Measurements from ENCODE around the gene KIF5A. TPM values are rescaled to one million over a fixed set of nuclear protein-coding genes. Genes with fewer than 3 reads are reported as not detected.

KIF5A gene
- total RNA-seq, 1 donor: 0.72 TPM

DNA sequence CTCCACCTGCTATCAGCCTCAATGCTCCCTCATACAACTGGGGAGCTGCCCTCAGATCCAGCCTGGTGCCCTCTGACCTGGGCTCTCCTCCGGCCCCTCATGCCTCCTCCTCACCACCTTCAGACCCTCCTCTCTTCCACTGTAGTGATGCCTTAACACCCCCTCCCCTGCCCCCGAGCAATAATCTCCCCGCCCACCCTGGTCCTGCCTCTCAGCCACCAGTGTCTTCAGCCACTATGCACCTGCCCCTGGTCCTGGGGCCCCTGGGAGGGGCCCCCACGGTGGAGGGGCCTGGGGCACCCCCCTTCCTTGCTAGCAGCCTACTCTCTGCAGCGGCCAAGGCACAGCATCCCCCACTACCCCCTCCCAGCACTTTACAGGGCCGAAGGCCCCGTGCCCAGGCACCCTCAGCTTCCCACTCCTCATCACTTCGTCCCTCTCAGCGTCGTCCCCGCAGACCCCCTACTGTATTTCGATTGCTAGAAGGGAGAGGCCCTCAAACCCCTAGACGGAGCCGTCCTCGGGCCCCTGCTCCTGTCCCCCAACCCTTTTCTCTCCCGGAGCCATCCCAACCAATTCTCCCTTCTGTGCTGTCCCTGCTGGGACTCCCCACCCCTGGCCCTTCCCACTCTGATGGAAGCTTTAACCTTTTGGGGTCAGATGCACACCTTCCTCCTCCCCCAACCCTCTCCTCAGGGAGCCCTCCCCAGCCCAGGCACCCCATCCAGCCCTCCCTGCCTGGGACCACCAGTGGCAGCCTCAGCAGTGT is 24.0 kb upstream of the KIF5A start:
- TF ChIP-seq, protein P1, sequence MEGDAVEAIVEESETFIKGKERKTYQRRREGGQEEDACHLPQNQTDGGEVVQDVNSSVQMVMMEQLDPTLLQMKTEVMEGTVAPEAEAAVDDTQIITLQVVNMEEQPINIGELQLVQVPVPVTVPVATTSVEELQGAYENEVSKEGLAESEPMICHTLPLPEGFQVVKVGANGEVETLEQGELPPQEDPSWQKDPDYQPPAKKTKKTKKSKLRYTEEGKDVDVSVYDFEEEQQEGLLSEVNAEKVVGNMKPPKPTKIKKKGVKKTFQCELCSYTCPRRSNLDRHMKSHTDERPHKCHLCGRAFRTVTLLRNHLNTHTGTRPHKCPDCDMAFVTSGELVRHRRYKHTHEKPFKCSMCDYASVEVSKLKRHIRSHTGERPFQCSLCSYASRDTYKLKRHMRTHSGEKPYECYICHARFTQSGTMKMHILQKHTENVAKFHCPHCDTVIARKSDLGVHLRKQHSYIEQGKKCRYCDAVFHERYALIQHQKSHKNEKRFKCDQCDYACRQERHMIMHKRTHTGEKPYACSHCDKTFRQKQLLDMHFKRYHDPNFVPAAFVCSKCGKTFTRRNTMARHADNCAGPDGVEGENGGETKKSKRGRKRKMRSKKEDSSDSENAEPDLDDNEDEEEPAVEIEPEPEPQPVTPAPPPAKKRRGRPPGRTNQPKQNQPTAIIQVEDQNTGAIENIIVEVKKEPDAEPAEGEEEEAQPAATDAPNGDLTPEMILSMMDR (IDR thresholded peaks at IDR 0.05; ENCODE audit: insufficient read depth, low read length): no peak
- no peak for DNase-seq (ENCODE audit: low read depth)
- no peak overlapping the region for H3K4me3 ChIP-seq (ENCODE audit: low read depth, low read length)

DNA sequence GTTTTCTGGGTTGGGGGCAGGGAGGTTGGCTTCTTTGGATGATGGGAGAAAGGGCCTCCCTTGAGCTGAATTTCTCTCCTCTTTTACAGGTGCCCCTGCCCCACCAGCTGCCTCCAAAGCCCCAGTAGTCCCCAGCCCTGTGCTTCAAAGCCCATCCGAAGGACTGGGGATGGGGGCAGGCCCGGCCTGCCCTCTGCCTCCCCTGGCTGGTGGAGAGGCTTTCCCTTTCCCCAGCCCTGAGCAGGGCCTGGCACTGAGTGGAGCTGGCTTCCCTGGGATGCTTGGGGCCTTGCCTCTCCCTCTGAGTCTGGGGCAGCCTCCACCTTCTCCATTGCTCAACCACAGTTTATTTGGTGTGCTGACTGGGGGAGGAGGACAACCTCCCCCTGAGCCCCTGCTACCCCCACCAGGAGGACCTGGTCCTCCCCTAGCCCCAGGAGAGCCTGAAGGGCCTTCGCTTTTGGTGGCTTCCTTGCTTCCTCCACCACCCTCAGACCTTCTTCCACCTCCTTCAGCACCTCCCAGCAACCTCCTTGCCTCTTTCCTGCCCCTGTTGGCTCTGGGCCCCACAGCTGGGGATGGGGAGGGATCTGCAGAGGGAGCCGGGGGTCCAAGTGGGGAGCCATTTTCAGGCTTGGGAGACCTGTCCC is 23.2 kb upstream of the KIF5A start:
- DNase-seq (ENCODE audit: low read depth): no peak
- no peak overlapping the region for H3K4me3 ChIP-seq (ENCODE audit: low read depth, low read length)
- TF ChIP-seq, protein P1 (IDR thresholded peaks at IDR 0.05; ENCODE audit: insufficient read depth, low read length): no peak

DNA sequence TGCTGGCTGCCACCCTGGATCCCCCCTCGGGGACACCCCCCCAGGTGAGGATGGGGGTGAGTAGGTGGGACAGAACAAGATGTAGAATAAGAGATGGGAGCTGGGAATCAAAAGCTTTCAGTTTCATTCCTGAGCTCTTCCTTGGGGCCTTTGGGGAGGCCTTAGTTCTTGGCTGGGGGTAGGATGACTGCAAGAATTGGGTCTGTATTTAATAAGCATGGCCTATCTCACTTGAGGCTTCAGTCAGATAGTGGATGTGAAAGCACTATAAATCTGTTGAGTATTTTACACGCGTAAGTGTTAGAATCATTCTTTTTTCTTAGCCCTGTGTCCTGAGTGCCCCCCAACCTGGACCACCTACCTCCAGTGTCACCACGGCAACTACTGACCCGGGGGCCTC is 22.7 kb upstream of the KIF5A start:
- DNase-seq (ENCODE audit: low read depth): no peak
- TF ChIP-seq, protein P1 (IDR thresholded peaks at IDR 0.05; ENCODE audit: insufficient read depth, low read length): no peak
- H3K4me3 ChIP-seq (ENCODE audit: low read depth, low read length): no peak overlapping the region

DNA sequence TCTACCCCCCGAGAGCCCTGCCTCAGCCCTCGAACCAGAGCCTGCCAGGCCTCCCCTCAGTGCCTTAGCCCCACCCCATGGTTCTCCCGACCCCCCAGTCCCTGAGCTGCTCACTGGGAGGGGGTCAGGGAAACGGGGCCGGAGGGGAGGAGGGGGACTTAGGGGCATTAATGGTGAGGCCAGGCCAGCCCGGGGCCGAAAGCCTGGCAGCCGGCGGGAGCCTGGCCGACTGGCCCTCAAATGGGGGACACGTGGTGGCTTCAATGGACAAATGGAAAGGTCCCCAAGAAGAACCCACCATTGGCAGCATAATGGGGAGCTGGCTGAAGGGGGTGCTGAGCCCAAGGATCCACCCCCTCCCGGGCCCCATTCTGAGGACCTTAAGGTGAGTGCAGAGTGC is 21.7 kb upstream of the KIF5A start:
- DNase-seq (ENCODE audit: low read depth): no peak
- TF ChIP-seq, protein P1 (IDR thresholded peaks at IDR 0.05; ENCODE audit: insufficient read depth, low read length): no peak
- H3K4me3 ChIP-seq (ENCODE audit: low read depth, low read length): no peak overlapping the region

DNA sequence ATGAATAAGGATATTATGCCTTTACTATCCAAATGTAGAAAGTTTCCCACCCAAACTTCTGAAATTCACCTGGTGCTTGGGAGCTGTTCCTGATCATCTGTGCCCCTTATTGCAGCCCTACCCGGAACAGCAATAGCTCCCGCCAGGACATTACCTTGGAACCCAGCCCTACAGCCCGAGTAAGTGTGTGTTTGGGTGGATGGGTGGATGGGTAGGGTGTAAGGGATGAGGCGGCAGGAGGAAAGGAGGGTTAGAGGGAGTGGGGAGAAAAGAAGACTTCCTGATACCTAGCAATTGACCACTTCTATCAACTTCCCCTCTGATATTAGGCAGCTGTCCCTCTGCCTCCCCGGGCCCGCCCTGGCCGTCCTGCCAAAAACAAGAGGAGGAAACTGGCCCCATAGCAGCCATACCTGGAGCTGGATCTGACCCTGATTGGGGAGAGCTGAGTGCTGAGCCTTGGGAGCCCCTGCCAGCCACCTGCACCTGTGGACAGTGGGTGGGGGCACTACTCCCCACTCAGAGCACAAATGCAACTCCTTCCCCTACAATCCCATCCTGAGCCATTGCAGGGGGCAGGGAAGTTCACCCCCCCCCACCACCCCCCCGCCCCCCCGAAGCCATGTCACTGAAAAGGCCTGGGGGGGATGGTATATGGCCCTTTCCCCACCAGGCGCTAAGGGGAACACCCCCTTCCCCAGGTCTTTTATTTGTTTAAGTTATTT is 20.9 kb upstream of the KIF5A start:
- TF ChIP-seq, protein P1 (IDR thresholded peaks at IDR 0.05; ENCODE audit: insufficient read depth, low read length): no peak
- no peak overlapping the region for H3K4me3 ChIP-seq (ENCODE audit: low read depth, low read length)
- no peak for DNase-seq (ENCODE audit: low read depth)

DNA sequence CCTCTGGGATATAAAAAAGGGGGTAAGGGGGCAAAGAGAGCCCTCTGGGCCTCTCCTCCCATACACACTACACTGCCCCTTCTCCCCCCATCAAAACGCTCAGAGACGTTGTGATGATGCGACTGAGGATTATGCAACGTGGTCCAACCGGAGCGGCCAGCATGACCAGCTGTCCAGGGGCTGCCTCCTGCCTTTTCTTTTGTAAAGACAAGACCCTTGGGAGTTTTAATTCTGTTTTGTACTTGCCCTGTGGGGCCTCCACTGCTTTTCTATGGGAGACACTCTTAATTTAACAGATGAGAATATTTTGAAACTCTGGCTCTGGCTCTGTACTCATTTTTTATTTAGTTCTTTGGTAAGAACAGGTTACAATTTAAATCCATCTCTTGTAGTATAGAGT is 20.0 kb upstream of the KIF5A start:
- TF ChIP-seq, protein P1 (IDR thresholded peaks at IDR 0.05; ENCODE audit: insufficient read depth, low read length): no peak
- H3K4me3 ChIP-seq (ENCODE audit: low read depth, low read length): no peak overlapping the region
- DNase-seq (ENCODE audit: low read depth): no peak

Data from fibroblast of the aortic adventitia (primary cell).